DMS53 treated with DMSO at 0.1 percent for 48 hours (cell line): Measurements from ENCODE around the gene PIGB.
"Not testable (repeated sequence)": the region's sequence is repeated elsewhere in the genome, so short reads cannot be mapped to it uniquely, and the experiment has no call there.

ENCODE experiments used
- DNase-seq: peaks from one replicate; lab custom pipeline; 2025; ENCODE audit not compliant: unreplicated experiment; lab: John Stamatoyannopoulos, UW

Gene PIGB

GRCh38 chr15:55297315-55297714 is 21.7 kb upstream of the PIGB start:
- DNase-seq: no peak

GRCh38 chr15:55302801-55303200 is 16.2 kb upstream of the PIGB start:
- not testable (repeated sequence) for DNase-seq

GRCh38 chr15:55319537-55320237 is 665 bp downstream of the PIGB start:
- DNase-seq: no peak

GRCh38 chr15:55320238-55320550 is 1.2 kb downstream of the PIGB start:
- DNase-seq: no peak

- no peak for DNase-seq
Observed at GRCh38 chr15:55320963-55321362, 1.9 kb downstream of the PIGB start.

GRCh38 chr15:55322467-55322866 is 3.4 kb downstream of the PIGB start:
- DNase-seq: no peak

- no peak for DNase-seq
Observed at GRCh38 chr15:55327387-55327786, 8.4 kb downstream of the PIGB start.

GRCh38 chr15:55334371-55334770 is 15.3 kb downstream of the PIGB start:
- DNase-seq: no peak

- DNase-seq: no peak
Observed at GRCh38 chr15:55334997-55335396, 16.0 kb downstream of the PIGB start.

GRCh38 chr15:55337160-55337559 is 18.1 kb downstream of the PIGB start:
- DNase-seq: no peak

GRCh38 chr15:55343168-55343567 is 24.1 kb downstream of the PIGB start:
- DNase-seq: no peak

- DNase-seq: no peak
Observed at GRCh38 chr15:55344206-55344605, 25.2 kb downstream of the PIGB start.

GRCh38 chr15:55348281-55348778 is 29.3 kb downstream of the PIGB start:
- DNase-seq: no peak

GRCh38 chr15:55349282-55349681 is 30.3 kb downstream of the PIGB start:
- DNase-seq: no peak

- DNase-seq: no peak
Observed at GRCh38 chr15:55353025-55353424, 34.0 kb downstream of the PIGB start.

GRCh38 chr15:55356985-55357585 is 38.1 kb downstream of the PIGB start:
- DNase-seq: no peak

- DNase-seq: no peak
Observed at GRCh38 chr15:55357774-55358173, 38.8 kb downstream of the PIGB start.

GRCh38 chr15:55358471-55358870 is 39.4 kb downstream of the PIGB start:
- no peak for DNase-seq

GRCh38 chr15:55360256-55360655 is 41.2 kb downstream of the PIGB start:
- DNase-seq: no peak

GRCh38 chr15:55361048-55361447 is 42.0 kb downstream of the PIGB start:
- DNase-seq: no peak

GRCh38 chr15:55362641-55363040 is 43.6 kb downstream of the PIGB start:
- no peak for DNase-seq

- no peak for DNase-seq
Observed at GRCh38 chr15:55366981-55367380, 48.0 kb downstream of the PIGB start.
